KMS-11 (cell line): ENCODE data around the gene UPF1.

Source experiments
- H2AFZ ChIP-seq: fragments of 200-600 bp; sonication (generic); 2 replicates; pipeline ENCODE4 v1.6.1; 2016; ENCODE audit warnings: antibody characterized with exemption, mixed run types, low read depth
- H3K27ac ChIP-seq: fragments of 200-600 bp; sonication (generic); 2 replicates; pipeline ENCODE4 v1.6.1; 2016; ENCODE audit warnings: mild to moderate bottlenecking, mixed run types
- H3K27me3 ChIP-seq: fragments of 200-600 bp; sonication (generic); 2 replicates; pipeline ENCODE4 v1.6.1; 2017; ENCODE audit warnings: mild to moderate bottlenecking, low read depth, mixed run types, moderate library complexity; ENCODE audit not compliant: insufficient read depth
- H3K36me3 ChIP-seq: fragments of 200-600 bp; sonication (generic); 2 replicates; pipeline ENCODE4 v1.6.1; 2017; ENCODE audit warnings: mild to moderate bottlenecking, mixed run types; ENCODE audit not compliant: insufficient read depth
- H3K4me1 ChIP-seq: fragments of 200-600 bp; sonication (generic); 2 replicates; pipeline ENCODE4 v1.6.1; 2016; ENCODE audit warnings: mild to moderate bottlenecking, low read depth, mixed run types; ENCODE audit not compliant: poor library complexity, severe bottlenecking
- H3K4me2 ChIP-seq: fragments of 200-600 bp; sonication (generic); 2 replicates; pipeline ENCODE4 v1.7.0; 2016; ENCODE audit warnings: mild to moderate bottlenecking, mixed run types
- H3K4me3 ChIP-seq: fragments of 200-600 bp; sonication (generic); IDR thresholded peaks from 2 replicates; pipeline ENCODE4 v1.6.1; 2017; ENCODE audit warnings: low read depth, low read length, mixed read lengths; ENCODE audit not compliant: insufficient read depth
- H3K79me2 ChIP-seq: fragments of 200-600 bp; sonication (generic); 2 replicates; pipeline ENCODE4 v1.6.1; 2016; ENCODE audit warnings: low read depth, mixed run types; ENCODE audit not compliant: insufficient read depth
- H3K9ac ChIP-seq: fragments of 200-600 bp; sonication (generic); 2 replicates; pipeline ENCODE4 v1.6.1; 2016; ENCODE audit warnings: mild to moderate bottlenecking, mixed run types
- H4K20me1 ChIP-seq: fragments of 200-600 bp; sonication (generic); 2 replicates; pipeline ENCODE4 v1.6.1; 2016; ENCODE audit warnings: mild to moderate bottlenecking, mixed run types; ENCODE audit not compliant: insufficient read depth
- TF ChIP-seq, protein P1 (sequence below): fragments of 200-600 bp; sonication (generic); conservative IDR thresholded peaks from 2 replicates; pipeline ENCODE4 v1.6.1; 2017; ENCODE audit warnings: low read depth, mild to moderate bottlenecking, antibody characterized with exemption, low read length, moderate library complexity, mixed read lengths

Gene UPF1

DNA sequence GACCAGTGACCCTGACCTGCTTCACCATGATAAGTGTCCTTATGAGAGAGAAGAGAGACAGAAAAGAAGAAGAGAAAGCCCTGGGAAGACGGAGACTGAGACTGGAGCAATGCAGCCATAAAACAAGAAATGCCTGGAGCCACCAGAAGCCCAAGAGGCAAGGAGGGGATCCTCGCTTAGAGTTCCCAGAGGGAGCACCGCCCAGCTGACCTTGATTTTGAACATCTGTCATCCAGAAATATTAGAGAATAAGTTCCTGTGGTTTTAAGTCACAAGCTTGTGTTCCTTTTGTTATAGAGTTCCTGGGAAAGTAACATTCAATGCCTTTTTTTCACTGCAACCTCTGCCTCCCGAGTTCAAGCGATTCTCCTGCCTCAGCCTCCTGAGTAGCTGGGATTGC is 44.0 kb downstream of the UPF1 start:
- TF ChIP-seq, protein P1, sequence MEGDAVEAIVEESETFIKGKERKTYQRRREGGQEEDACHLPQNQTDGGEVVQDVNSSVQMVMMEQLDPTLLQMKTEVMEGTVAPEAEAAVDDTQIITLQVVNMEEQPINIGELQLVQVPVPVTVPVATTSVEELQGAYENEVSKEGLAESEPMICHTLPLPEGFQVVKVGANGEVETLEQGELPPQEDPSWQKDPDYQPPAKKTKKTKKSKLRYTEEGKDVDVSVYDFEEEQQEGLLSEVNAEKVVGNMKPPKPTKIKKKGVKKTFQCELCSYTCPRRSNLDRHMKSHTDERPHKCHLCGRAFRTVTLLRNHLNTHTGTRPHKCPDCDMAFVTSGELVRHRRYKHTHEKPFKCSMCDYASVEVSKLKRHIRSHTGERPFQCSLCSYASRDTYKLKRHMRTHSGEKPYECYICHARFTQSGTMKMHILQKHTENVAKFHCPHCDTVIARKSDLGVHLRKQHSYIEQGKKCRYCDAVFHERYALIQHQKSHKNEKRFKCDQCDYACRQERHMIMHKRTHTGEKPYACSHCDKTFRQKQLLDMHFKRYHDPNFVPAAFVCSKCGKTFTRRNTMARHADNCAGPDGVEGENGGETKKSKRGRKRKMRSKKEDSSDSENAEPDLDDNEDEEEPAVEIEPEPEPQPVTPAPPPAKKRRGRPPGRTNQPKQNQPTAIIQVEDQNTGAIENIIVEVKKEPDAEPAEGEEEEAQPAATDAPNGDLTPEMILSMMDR = no peak
- peaks cover 8% of the 10 kb centered on the region for H3K4me1 ChIP-seq
- no peak overlapping the region for H3K4me2 ChIP-seq
- H3K27me3 ChIP-seq = no peaks in the 10 kb centered on the region
- H3K27ac ChIP-seq = no peak overlapping the region
- H3K9ac ChIP-seq = no peak overlapping the region
- no peaks in the 10 kb centered on the region for H3K36me3 ChIP-seq
- no peaks in the 10 kb centered on the region for H3K79me2 ChIP-seq
- no peak overlapping the region for H2AFZ ChIP-seq
- no peaks in the 10 kb centered on the region for H4K20me1 ChIP-seq
- no peak overlapping the region for H3K4me3 ChIP-seq

DNA sequence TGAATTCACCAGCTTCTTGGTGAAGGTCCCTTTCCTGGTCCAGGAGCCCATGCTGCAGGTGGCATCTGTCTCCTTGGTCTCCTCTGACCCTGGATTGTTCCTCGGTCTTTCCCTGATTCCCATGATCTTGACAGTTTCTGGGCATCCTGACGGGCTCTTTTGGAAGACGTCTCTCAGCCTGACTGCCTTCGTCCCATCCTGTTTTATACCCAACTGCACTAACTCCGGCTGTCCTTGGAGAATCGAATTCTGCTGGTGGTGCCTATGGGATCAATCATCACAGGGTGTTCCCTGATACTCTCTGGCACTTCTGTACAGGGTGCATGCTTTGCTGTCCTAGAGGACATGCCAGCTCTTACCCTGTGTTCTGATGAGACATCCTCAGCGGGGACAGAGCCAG is 45.1 kb downstream of the UPF1 start:
- Histone ChIP-seq H3K79me2 (no peaks in the 10 kb centered on the region), H3K4me2 (no peak overlapping the region), H3K27me3 (no peaks in the 10 kb centered on the region), H3K4me1 (peaks cover 12% of the 10 kb centered on the region), H3K4me3 (no peak overlapping the region), H4K20me1 (no peaks in the 10 kb centered on the region), H3K9ac (no peak overlapping the region), H3K36me3 (no peaks in the 10 kb centered on the region), H2AFZ (no peak overlapping the region), H3K27ac (no peak overlapping the region)
- TF ChIP-seq, protein P1 = no peak

DNA sequence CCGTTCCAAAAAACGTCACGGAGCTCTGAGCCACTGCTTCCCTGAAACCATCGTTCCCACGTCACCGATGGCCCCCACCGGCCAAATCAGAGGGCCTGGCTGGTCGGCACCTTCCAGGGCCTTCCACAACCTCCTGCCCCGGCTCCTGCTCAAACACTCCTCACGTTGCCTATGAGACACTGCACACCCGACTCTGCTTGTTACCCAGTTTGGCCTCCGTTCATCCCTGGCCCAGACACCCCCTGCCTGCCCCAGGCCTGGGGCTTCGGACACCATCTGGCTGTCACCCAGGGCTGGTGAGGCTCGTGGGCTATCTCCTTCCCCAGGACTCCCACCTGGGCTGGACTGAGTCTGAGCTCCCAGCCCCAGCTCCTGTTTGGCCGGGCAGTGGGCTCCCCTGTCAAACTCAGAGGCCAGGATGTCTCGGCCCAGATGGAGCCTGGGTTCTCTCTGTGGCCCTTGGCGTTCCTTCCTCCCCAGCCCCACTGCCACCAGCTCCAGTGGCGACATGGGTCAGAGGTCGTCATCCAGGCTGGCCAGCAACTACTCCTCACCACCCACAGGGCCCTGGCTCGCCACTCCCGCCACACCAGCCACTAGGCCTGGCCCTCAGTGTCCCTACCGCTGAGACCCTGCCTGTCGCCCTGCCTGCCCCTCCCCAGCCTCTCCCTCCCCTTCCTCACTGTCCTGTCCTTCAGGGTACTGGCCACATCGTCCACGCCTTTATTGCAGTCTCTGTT is 46.5 kb downstream of the UPF1 start:
- Histone ChIP-seq H3K79me2 (no peaks in the 10 kb centered on the region), H3K36me3 (no peaks in the 10 kb centered on the region), H2AFZ (no peak overlapping the region), H3K4me2 (no peak overlapping the region), H3K4me3 (no peak overlapping the region), H4K20me1 (no peaks in the 10 kb centered on the region), H3K27me3 (no peaks in the 10 kb centered on the region), H3K9ac (no peak overlapping the region), H3K4me1 (peaks cover 12% of the 10 kb centered on the region), H3K27ac (no peak overlapping the region)
- TF ChIP-seq, protein P1 = no peak

DNA sequence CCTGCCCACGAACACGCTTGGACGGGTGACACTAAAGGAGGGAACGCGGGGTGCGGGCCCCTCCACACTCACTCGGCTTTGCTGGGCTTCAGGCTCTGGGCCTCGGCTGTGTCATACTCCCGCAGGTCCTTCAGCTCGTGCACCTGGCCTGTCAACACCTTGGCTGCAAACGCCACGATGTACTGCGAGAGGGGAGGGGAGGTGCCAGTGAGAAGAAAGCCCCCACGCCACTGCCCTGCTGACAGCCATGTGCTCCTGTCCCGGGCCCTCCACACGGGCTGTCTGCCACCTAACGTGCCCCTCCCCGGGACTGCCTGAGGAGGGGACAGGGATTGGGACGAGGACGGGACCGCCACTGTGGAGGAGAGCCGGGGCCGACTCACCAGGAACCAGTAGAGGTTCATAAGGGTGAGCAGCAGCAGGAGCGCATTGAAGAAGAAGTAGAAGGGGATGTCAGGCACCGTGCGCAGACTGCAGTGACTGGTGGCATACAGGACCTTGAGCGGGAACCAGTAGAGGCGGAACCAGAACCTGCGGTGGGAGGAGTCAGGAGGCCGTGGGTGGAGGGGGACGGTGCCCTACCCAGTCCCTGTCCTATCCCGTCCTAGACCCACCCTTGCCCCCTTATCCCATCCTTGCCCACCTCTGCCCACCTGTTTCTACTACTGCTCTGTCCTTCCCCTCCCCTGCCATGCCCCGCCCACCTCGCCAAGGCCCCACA is 47.3 kb downstream of the UPF1 start:
- H4K20me1 ChIP-seq = no peaks in the 10 kb centered on the region
- no peak overlapping the region for H3K4me2 ChIP-seq
- no peak overlapping the region for H2AFZ ChIP-seq
- no peak overlapping the region for H3K27ac ChIP-seq
- TF ChIP-seq, protein P1 = no peak
- H3K36me3 ChIP-seq = no peaks in the 10 kb centered on the region
- H3K79me2 ChIP-seq = no peaks in the 10 kb centered on the region
- H3K4me3 ChIP-seq = no peak overlapping the region
- no peaks in the 10 kb centered on the region for H3K27me3 ChIP-seq
- peaks cover 20% of the 10 kb centered on the region for H3K4me1 ChIP-seq
- no peak overlapping the region for H3K9ac ChIP-seq
